B cell (primary cell): ENCODE results near the gene STX7. TPM values are rescaled to one million over a fixed set of nuclear protein-coding genes. Genes with fewer than 3 reads are reported as not detected.

Experiments
- ATAC-seq: fragments of 200-7000 bp; cut with Tn5 transposase; one replicate; pipeline ENCODE4 v1.10.0; 2021; ENCODE audit warnings: low read depth, mild to moderate bottlenecking, moderate number of reproducible peaks, moderate library complexity
- CTCF ChIA-PET: fragments of 350-600 bp; sonication (Branson Sonifier 250); formaldehyde crosslinking; loops from one replicate; lab custom pipeline; 2021; ENCODE audit warnings: antibody characterized with exemption, inconsistent platforms; lab: Charles Lee
- POLR2A ChIA-PET: fragments of 350-600 bp; sonication (Branson Sonifier 250); formaldehyde crosslinking; loops from one replicate; lab custom pipeline; 2021; ENCODE audit warnings: antibody characterized with exemption; lab: Charles Lee
- DNase-seq: peaks from one replicate; pipeline ENCODE4 v3.0.0; 2013
- H2AFZ ChIP-seq: 2 replicates; pipeline ENCODE4 v1.6.1; 2012; ENCODE audit warnings: mild to moderate bottlenecking, low read depth, low read length; ENCODE audit not compliant: insufficient read depth, poor library complexity, severe bottlenecking
- H3K27ac ChIP-seq, 2 donors: 1 replicate in 1 of 2; 2 replicates in 1 of 2; pipeline ENCODE4 v1.5.1; 2012 to 2013; ENCODE audit warnings: low read length in 2 of 2, mild to moderate bottlenecking in 2 of 2, moderate library complexity in 1 of 2
- H3K27me3 ChIP-seq, 4 experiments: fragments of 200-600 bp in 1 of 4; sonication (generic) in 1 of 4; replicated peaks in 1 of 4; 1 replicate in 2 of 4; 2 replicates in 2 of 4; pipeline versions ENCODE4 v1.6.1 to v1.7.0; 2013 to 2016; ENCODE audit warnings: low read length in 3 of 4, mild to moderate bottlenecking in 2 of 4, mixed read lengths in 1 of 4, moderate library complexity in 1 of 4; ENCODE audit not compliant: insufficient read depth in 4 of 4, control insufficient read depth in 3 of 4; ENCODE audit errors: control extremely low read depth in 1 of 4
- H3K36me3 ChIP-seq, 2 experiments: replicated peaks in 1 of 2; 1 replicate in 1 of 2; 2 replicates in 1 of 2; pipeline versions ENCODE4 v1.6.1 to v1.7.1; 2013; ENCODE audit warnings: low read length in 1 of 2; ENCODE audit not compliant: insufficient read depth in 2 of 2, control insufficient read depth in 1 of 2; ENCODE audit errors: control extremely low read depth in 1 of 2, extremely low read depth in 1 of 2
- H3K4me1 ChIP-seq, 2 donors: fragments of 200-600 bp in 1 of 2; sonication (generic) in 1 of 2; 1 replicate in 1 of 2; 2 replicates in 1 of 2; pipeline versions ENCODE4 v1.5.1 to v1.6.1; 2013 to 2017; ENCODE audit warnings: low read length in 2 of 2; ENCODE audit not compliant: control insufficient read depth in 2 of 2, insufficient read depth in 2 of 2
- H3K4me2 ChIP-seq: replicated peaks from 2 replicates; pipeline ENCODE3; 2012; ENCODE audit warnings: mild to moderate bottlenecking, low read depth, low read length; ENCODE audit not compliant: poor library complexity, severe bottlenecking
- H3K4me3 ChIP-seq, 5 experiments: fragments of 200-600 bp in 1 of 5; sonication (generic) in 1 of 5; 1 replicate in 3 of 5; 2 replicates in 2 of 5; pipeline versions ENCODE4 v1.5.1 to v1.7.0; 2011 to 2016; ENCODE audit warnings: low read length in 4 of 5, mild to moderate bottlenecking in 4 of 5, low read depth in 2 of 5, control low read depth in 1 of 5, moderate library complexity in 1 of 5; ENCODE audit not compliant: insufficient read depth in 1 of 5; ENCODE audit errors: control extremely low read depth in 1 of 5, extremely low read depth in 1 of 5
- H3K79me2 ChIP-seq: fragments of 200-600 bp; sonication (generic); one replicate; pipeline ENCODE4 v1.6.0; 2016; ENCODE audit warnings: low read length; ENCODE audit not compliant: control insufficient read depth, insufficient read depth
- H3K9ac ChIP-seq: fragments of 200-600 bp; sonication (generic); 2 replicates; pipeline ENCODE4 v1.6.1; 2017; ENCODE audit warnings: mild to moderate bottlenecking, low read length, moderate library complexity
- H3K9me3 ChIP-seq, 3 donors: one replicate each; pipeline versions ENCODE4 v1.6.1 to v1.7.1; 2013; ENCODE audit warnings: low read length in 2 of 3; ENCODE audit not compliant: control insufficient read depth in 2 of 3, insufficient read depth in 1 of 3; ENCODE audit errors: control extremely low read depth in 1 of 3
- H4K20me1 ChIP-seq: 2 replicates; pipeline ENCODE4 v1.6.0; 2012; ENCODE audit warnings: mild to moderate bottlenecking, low read length; ENCODE audit not compliant: insufficient read depth, control insufficient read depth, poor library complexity, severe bottlenecking
- H3K27ac Mint-ChIP-seq: one replicate; pipeline ENCODE4 v1.8.0; 2021; ENCODE audit warnings: mixed read lengths
- H3K27me3 Mint-ChIP-seq: one replicate; pipeline ENCODE4 v1.8.0; 2021; ENCODE audit warnings: mixed read lengths
- H3K4me1 Mint-ChIP-seq: one replicate; pipeline ENCODE4 v1.8.0; 2021; ENCODE audit warnings: mixed read lengths
- H3K4me3 Mint-ChIP-seq: one replicate; pipeline ENCODE4 v1.8.0; 2021; ENCODE audit warnings: mixed read lengths
- H3K9me3 Mint-ChIP-seq: one replicate; pipeline ENCODE4 v1.8.0; 2022; ENCODE audit warnings: mixed read lengths; ENCODE audit not compliant: insufficient read depth
- CTCF ChIP-seq: fragments of 200-600 bp; IDR thresholded peaks from one replicate; pipeline ENCODE4 v1.8.0; 2022; ENCODE audit warnings: antibody characterized with exemption, mild to moderate bottlenecking
- EZH2 ChIP-seq: IDR thresholded peaks from 2 replicates; pipeline ENCODE4 v1.6.1; 2012; ENCODE audit warnings: borderline replicate concordance, low read depth, mild to moderate bottlenecking, moderate library complexity, low read length; ENCODE audit not compliant: insufficient read depth, poor library complexity, severe bottlenecking
- WGBS: methylation state at CpG from one replicate; pipeline ENCODE4 v1.1.5; 2013; ENCODE audit warnings: missing lambda C conversion rate; ENCODE audit not compliant: insufficient coverage; 5-methylcytosine and 5-hydroxymethylcytosine counted together
- intact Hi-C: fragments of 100-400 bp; cut with micrococcal nuclease; formaldehyde crosslinking; loops from one replicate; pipeline ENCODE4 v1.10.0; 2022
- polyA plus RNA-seq: library from polyadenylated mRNA; depleted of rRNA; stranded (reverse); fragments of >200 nt; gene quantifications from 2 replicates; pipeline ENCODE4 v1.2.3, GENCODE V29; 2012
- total RNA-seq, 2 donors: library from RNA; stranded (reverse); fragments of 120-200 nt in 1 of 2; gene quantifications; 1 replicate in 1 of 2; 2 replicates in 1 of 2; pipeline versions ENCODE4 v1.2.3 to v1.2.4, GENCODE V29; 2013 to 2022

The STX7 gene
- total and polyA plus RNA-seq, 2 donors (not counting 1 experiment from before 2014, with no cell fraction given): 70.9 to 221 TPM

GRCh38 chr6:132400555-132400882 lies 112.4 kb downstream of the STX7 start:
- peak overlapping the region; percentile 88 for H3K4me3 Mint-ChIP-seq
- intact Hi-C loops: loop anchor here (2.0 to 10.0 kb wide), 3 partner anchors 42 to 100 kb away; no protein-coding TSS in a partner anchor
- ChIA-PET POLR2A (no interaction called here), CTCF (interaction anchor here (0.7 to 1.6 kb wide), 5 partner anchors 47 to 130 kb away, joined by 3 to 6 read pairs (median 5); no protein-coding TSS in a partner anchor)
- Histone ChIP-seq H2AFZ (peak overlapping the region; percentile 93), H3K36me3 (no peaks in the 10 kb centered on the region), H4K20me1 (no peaks in the 10 kb centered on the region), H3K27ac (no peak overlapping the region), H3K9me3 (peaks cover 0 to 3% (median 3%) of the 10 kb centered on the region in 3 donors), H3K79me2 (no peaks in the 10 kb centered on the region), H3K4me3 (peak overlapping the region in 4 of 5 experiments; percentile 71 to 84 (median 74)), H3K27me3 (peaks cover 0 to 19% (median 11%) of the 10 kb centered on the region in 4 experiments), H3K4me1 (peaks cover 13 to 14% of the 10 kb centered on the region in 2 donors), H3K4me2 (peak overlapping the region; percentile 96), H3K9ac (peak overlapping the region; percentile 81)
- no peak for ATAC-seq
- 8% methylated on average over 9 of the region's 11 CpGs for WGBS
- H3K4me1 Mint-ChIP-seq: peaks cover 24% of the 10 kb centered on the region
- peak overlapping the region; percentile 69 for H3K27ac Mint-ChIP-seq
- no peak for DNase-seq
- no peak for TF ChIP-seq EZH2
- no peak for TF ChIP-seq CTCF
- H3K9me3 Mint-ChIP-seq: peaks cover 4% of the 10 kb centered on the region
- H3K27me3 Mint-ChIP-seq: peaks cover 20% of the 10 kb centered on the region

- DNase-seq: no peak
- H3K9me3 Mint-ChIP-seq: peaks cover 9% of the 10 kb centered on the region
- intact Hi-C loops: loop anchor here (2.0 to 10.0 kb wide), 3 partner anchors 43 to 99 kb away; no protein-coding TSS in a partner anchor
- Histone ChIP-seq H3K79me2 (no peaks in the 10 kb centered on the region), H3K27ac (no peak overlapping the region), H3K4me1 (peaks cover 13 to 14% of the 10 kb centered on the region in 2 donors), H3K27me3 (peaks cover 0 to 19% (median 11%) of the 10 kb centered on the region in 4 experiments), H3K9me3 (peaks cover 3 to 13% (median 3%) of the 10 kb centered on the region in 3 donors), H3K4me2 (no peak overlapping the region), H4K20me1 (no peaks in the 10 kb centered on the region), H3K9ac (no peak overlapping the region), H2AFZ (no peak overlapping the region), H3K36me3 (no peaks in the 10 kb centered on the region), H3K4me3 (no peak overlapping the region)
- WGBS: no CpG with 5 or more reads among the region's 4 CpGs
- ATAC-seq: no peak
- H3K4me3 Mint-ChIP-seq: peak overlapping the region; percentile 88
- H3K4me1 Mint-ChIP-seq: peaks cover 20% of the 10 kb centered on the region
- peaks cover 20% of the 10 kb centered on the region for H3K27me3 Mint-ChIP-seq
- POLR2A ChIA-PET: no interaction called here
- no peak overlapping the region for H3K27ac Mint-ChIP-seq
- no peak for TF ChIP-seq CTCF
- no peak for TF ChIP-seq EZH2
- CTCF ChIA-PET: interaction anchor here (0.6 to 1.6 kb wide), 2 partner anchors 101 to 120 kb away, joined by 3 to 6 read pairs; no protein-coding TSS in a partner anchor
Observed at GRCh38 chr6:132399376-132400074, 113.4 kb downstream of the STX7 start.
